Measurements from ENCODE around the gene COL6A5.

COL6A5 gene

GRCh38 chr3:130522399-130522798, 176.9 kb downstream of the COL6A5 start:
- no peak overlapping the region for H3K4me3 ChIP-seq (replicated peaks in 1 of 2; ENCODE audit: low read depth in 2 of 2, low read length in 2 of 2)
- no peak for DNase-seq (ENCODE audit: low read depth in 2 of 2)
- no peak for TF ChIP-seq CTCF (IDR thresholded peaks at IDR 0.05; ENCODE audit: low read depth, low read length)

DNA sequence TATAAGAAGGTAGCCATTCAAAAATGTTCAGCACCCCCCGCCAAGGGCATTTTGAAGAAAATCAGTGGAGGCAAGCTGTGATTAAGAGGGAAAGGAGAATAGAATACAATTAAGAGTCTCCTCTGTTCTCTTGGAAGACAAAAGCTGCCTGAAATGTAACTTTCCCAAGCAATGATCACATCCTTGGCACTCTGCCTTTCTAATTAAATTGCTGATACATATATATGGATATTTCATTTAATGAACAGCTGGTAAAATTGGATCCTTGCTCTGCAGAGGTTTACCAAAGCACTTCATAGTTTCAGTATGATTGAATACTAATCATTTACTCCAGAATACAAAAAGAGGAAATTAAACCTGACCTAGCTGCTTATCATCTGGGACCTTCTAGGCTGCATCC, 182.0 kb downstream of the COL6A5 start:
- no peak for TF ChIP-seq CTCF (IDR thresholded peaks at IDR 0.05; ENCODE audit: low read depth, low read length)
- H3K4me3 ChIP-seq (replicated peaks in 1 of 2; ENCODE audit: low read depth in 2 of 2, low read length in 2 of 2) = no peak overlapping the region
- DNase-seq (ENCODE audit: low read depth in 2 of 2) = no peak

GRCh38 chr3:130528120-130528519, 182.6 kb downstream of the COL6A5 start:
- TF ChIP-seq CTCF (IDR thresholded peaks at IDR 0.05; ENCODE audit: low read depth, low read length) = no peak

DNA sequence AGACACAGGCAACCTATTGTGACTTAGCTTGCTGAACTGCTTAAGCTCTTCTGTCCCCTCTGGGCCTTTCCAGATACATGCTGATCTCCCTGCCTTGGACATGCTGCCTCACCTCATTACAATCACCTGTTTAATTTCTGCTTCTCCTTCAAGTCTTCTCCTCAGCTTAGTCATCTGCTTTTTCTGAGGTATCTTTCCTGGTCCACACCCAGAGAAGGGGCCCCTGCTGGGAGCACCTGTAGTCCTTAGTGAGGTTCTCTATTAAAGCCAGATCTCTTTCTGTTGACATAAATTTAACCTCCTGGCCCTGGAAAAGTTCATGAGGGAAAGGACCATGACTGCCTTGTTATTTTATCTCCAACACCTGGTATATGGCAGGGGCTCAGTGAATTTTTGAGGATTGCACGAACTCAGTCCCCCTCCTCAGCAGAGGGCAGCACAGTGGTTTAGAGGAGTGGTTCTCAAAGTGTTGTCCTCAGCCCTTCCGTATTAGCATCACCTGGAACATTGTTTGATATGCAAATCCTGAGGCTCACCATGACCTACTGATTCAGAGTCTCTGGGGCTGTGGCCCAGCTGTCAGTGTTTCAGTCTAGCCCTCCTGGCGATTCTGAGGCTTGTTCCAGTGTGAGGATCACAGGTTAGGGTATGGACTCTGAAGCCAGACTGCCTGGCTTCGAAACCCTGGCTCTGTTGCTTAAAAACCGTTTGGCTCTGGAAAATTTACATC, 184.2 kb downstream of the COL6A5 start:
- no peak for TF ChIP-seq CTCF (IDR thresholded peaks at IDR 0.05; ENCODE audit: low read depth, low read length)
- no peak overlapping the region for H3K4me3 ChIP-seq (replicated peaks in 1 of 2; ENCODE audit: low read depth in 2 of 2, low read length in 2 of 2)
- DNase-seq (ENCODE audit: low read depth in 2 of 2) = no peak

More at GRCh38 chr3:130528120-130528519, 182.6 kb downstream of the COL6A5 start:
- no peak for DNase-seq (ENCODE audit: low read depth in 2 of 2)
- H3K4me3 ChIP-seq (replicated peaks in 1 of 2; ENCODE audit: low read depth in 2 of 2, low read length in 2 of 2) = no peak overlapping the region

GRCh38 chr3:130533247-130533646, 187.8 kb downstream of the COL6A5 start:
- no peak for TF ChIP-seq CTCF (IDR thresholded peaks at IDR 0.05; ENCODE audit: low read depth, low read length)
- DNase-seq (ENCODE audit: low read depth in 2 of 2) = no peak

More at GRCh38 chr3:130533247-130533646, 187.8 kb downstream of the COL6A5 start:
- no peak overlapping the region for H3K4me3 ChIP-seq (replicated peaks in 1 of 2; ENCODE audit: low read depth in 2 of 2, low read length in 2 of 2)

Measured in cardiac fibroblast (primary cell).